ENCODE results near the gene SPRTN. TPM values are rescaled to one million over a fixed set of nuclear protein-coding genes. Genes with fewer than 3 reads are reported as not detected.

Gene SPRTN
- total RNA-seq, 1 donor, result 17.2 TPM

GRCh38 chr1:231313661-231314060 is 24.4 kb upstream of the SPRTN start:
- DNase-seq (ENCODE audit: low read depth), result no peak
- H3K4me3 ChIP-seq (ENCODE audit: low read depth, low read length), result no peak overlapping the region
- TF ChIP-seq CTCF (IDR thresholded peaks at IDR 0.05; ENCODE audit: insufficient read depth, low read length), result no peak

- TF ChIP-seq CTCF (IDR thresholded peaks at IDR 0.05; ENCODE audit: insufficient read depth, low read length), result peak; percentile 56
- no peak overlapping the region for H3K4me3 ChIP-seq (ENCODE audit: low read depth, low read length)
- DNase-seq (ENCODE audit: low read depth), result peak; percentile 30
Measured at GRCh38 chr1:231315887-231316286, 22.2 kb upstream of the SPRTN start.

DNA sequence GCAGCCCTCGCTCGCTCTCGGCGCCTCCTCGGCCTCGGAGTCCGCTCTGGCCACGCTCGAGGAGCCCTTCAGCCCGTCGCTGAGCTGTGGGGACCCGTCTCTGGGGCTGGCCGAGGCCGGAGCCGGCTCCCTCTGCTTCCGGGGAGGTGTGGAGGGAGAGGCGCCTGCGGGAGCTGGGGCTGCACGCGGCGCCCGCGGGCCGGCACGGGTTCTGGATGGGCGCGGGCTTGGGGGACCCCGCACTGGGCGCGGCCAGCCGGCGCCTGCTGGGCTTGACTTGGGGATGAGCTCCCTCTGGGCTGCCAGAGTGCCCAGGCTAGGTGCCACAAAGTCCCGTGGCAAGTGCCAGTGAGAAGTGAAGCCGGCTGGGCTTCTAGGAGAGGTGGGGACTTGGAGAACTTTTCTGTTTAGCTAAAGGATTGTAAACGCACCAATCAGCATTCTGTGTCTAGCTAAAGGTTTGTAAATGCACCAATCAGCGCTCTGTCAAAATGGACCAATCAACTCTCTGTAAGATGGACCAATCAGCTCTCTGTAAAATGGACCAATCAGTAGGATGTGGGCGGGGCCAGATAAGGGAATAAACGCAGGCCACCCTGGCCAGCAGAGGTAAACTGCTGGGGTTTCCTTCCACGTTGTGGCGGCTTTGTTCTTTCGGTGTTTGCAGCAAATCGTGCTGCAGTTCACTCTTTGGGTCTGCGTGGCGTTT is 20.6 kb upstream of the SPRTN start:
- no peak overlapping the region for H3K4me3 ChIP-seq (ENCODE audit: low read depth, low read length)
- no peak for DNase-seq (ENCODE audit: low read depth)
- TF ChIP-seq CTCF (IDR thresholded peaks at IDR 0.05; ENCODE audit: insufficient read depth, low read length), result no peak

DNA sequence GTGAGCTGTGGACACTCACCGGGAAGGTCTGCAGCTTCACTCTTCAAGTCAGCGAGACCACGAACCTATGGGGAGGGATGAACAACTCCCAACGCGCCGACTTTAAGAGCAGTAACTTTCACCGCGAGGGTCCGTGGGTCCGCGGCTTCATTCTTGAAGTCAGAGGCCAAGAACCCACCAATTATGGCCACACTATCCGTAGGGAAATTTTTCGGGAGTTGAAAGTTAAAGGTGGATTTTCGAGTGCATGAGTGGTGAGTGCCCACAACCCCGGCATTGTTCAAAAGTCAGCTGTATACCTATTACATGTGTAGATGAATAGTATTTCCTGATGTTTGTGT is 20.1 kb upstream of the SPRTN start:
- no peak for DNase-seq (ENCODE audit: low read depth)
- TF ChIP-seq CTCF (IDR thresholded peaks at IDR 0.05; ENCODE audit: insufficient read depth, low read length), result no peak
- H3K4me3 ChIP-seq (ENCODE audit: low read depth, low read length), result no peak overlapping the region

DNA sequence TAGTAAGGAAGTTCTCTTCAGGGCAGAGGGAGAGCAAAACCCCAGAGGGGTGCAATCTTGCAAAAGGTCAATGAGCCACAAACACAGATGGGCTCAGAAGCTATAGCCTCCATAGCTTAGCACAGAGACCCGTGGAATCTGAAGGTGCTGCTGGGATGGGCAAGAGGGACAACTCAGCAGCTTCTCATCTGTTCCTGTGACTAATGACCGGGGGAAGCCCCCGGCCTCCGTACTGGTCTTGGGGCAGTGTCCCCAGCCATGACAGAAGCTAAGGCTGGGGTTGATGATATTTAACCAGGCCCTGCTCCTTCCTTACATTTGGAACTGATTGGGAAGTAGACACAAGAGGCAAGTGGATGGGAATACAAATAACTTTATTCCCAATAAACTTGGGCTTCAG is 19.5 kb upstream of the SPRTN start:
- no peak for TF ChIP-seq CTCF (IDR thresholded peaks at IDR 0.05; ENCODE audit: insufficient read depth, low read length)
- no peak overlapping the region for H3K4me3 ChIP-seq (ENCODE audit: low read depth, low read length)
- DNase-seq (ENCODE audit: low read depth), result no peak

- no peak for TF ChIP-seq CTCF (IDR thresholded peaks at IDR 0.05; ENCODE audit: insufficient read depth, low read length)
- no peak overlapping the region for H3K4me3 ChIP-seq (ENCODE audit: low read depth, low read length)
- DNase-seq (ENCODE audit: low read depth), result no peak
Measured at GRCh38 chr1:231319080-231319479, 19.0 kb upstream of the SPRTN start.

Measured in fibroblast of the aortic adventitia (primary cell).